NT2/D1 (cell line): ENCODE data around the gene LDLR.

Experiments
- SUZ12 ChIP-seq: IDR thresholded peaks from 2 replicates; pipeline ENCODE4 v1.6.1; 2011; ENCODE audit not compliant: insufficient read length, insufficient read depth; ENCODE audit errors: extremely low read depth
- ZNF274 ChIP-seq: IDR thresholded peaks from 2 replicates; pipeline ENCODE4 v1.6.1; 2011; ENCODE audit warnings: mild to moderate bottlenecking, low read depth, low read length

DNA sequence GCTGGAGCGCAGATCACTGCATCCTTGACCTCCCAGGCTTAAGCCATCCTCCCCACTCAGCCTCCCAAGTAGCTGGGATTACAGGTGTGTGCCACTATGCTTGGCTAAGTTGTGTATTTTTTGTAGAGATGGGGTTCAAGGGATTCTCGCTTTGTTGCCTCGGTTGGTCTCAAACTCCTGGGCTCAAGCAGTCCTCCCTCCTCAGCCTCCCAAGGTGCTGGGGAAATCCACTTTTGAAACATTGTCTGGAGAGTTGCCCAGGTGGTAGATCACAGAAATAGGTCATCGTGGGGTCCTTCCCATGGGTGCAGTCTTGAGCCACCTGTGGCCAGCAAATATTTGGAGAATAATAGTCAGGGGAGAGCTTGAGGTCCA, 5.2 kb downstream of the LDLR start:
- no peak for TF ChIP-seq SUZ12
- TF ChIP-seq ZNF274: no peak
